ENCODE results near the gene VWA5B2.

The VWA5B2 gene

GRCh38 chr3:184238246-184238818 is 8.9 kb downstream of the VWA5B2 start:
- in situ Hi-C loops (cut with MboI; ENCODE audit: low sequenced_read_pairs, unreplicated experiment): loop anchor here (25.0 kb wide), 1 partner anchor 351 kb away; the partner anchor contains the start of gene PARL
- no peak for DNase-seq (ENCODE audit: low spot score)
- no peak for TF ChIP-seq CTCF (IDR thresholded peaks at IDR 0.05; ENCODE audit: borderline replicate concordance, control extremely low read depth, extremely low read depth, insufficient read depth, missing control alignments)

- no peak for TF ChIP-seq CTCF (IDR thresholded peaks at IDR 0.05; ENCODE audit: borderline replicate concordance, control extremely low read depth, extremely low read depth, insufficient read depth, missing control alignments)
- DNase-seq (ENCODE audit: low spot score): no peak
- in situ Hi-C loops (cut with MboI; ENCODE audit: low sequenced_read_pairs, unreplicated experiment): loop anchor here (25.0 kb wide), 1 partner anchor 352 kb away; the partner anchor contains the start of gene PARL
These were observed 9.8 kb downstream of the VWA5B2 start for GRCh38 chr3:184239221-184239620.

- TF ChIP-seq CTCF (IDR thresholded peaks at IDR 0.05; ENCODE audit: borderline replicate concordance, control extremely low read depth, extremely low read depth, insufficient read depth, missing control alignments): no peak
- in situ Hi-C loops (cut with MboI; ENCODE audit: low sequenced_read_pairs, unreplicated experiment): loop anchor here (25.0 kb wide), 1 partner anchor 352 kb away; the partner anchor contains the start of gene PARL
- DNase-seq (ENCODE audit: low spot score): no peak
These were observed 10.3 kb downstream of the VWA5B2 start for GRCh38 chr3:184239708-184240107.

- TF ChIP-seq CTCF (IDR thresholded peaks at IDR 0.05; ENCODE audit: borderline replicate concordance, control extremely low read depth, extremely low read depth, insufficient read depth, missing control alignments): no peak
- DNase-seq (ENCODE audit: low spot score): peak; percentile 48
- in situ Hi-C loops (cut with MboI; ENCODE audit: low sequenced_read_pairs, unreplicated experiment): loop anchor here (25.0 kb wide), 1 partner anchor 353 kb away; the partner anchor contains the start of gene PARL
These were observed 11.2 kb downstream of the VWA5B2 start for GRCh38 chr3:184240384-184241140.

GRCh38 chr3:184241141-184241446 is 11.7 kb downstream of the VWA5B2 start:
- DNase-seq (ENCODE audit: low spot score): no peak
- in situ Hi-C loops (cut with MboI; ENCODE audit: low sequenced_read_pairs, unreplicated experiment): loop anchor here (25.0 kb wide), 1 partner anchor 354 kb away; the partner anchor contains the start of gene PARL
- no peak for TF ChIP-seq CTCF (IDR thresholded peaks at IDR 0.05; ENCODE audit: borderline replicate concordance, control extremely low read depth, extremely low read depth, insufficient read depth, missing control alignments)

GRCh38 chr3:184241447-184242296 is 12.3 kb downstream of the VWA5B2 start:
- peak; percentile 59 for DNase-seq (ENCODE audit: low spot score)
- peak; percentile 56 for TF ChIP-seq CTCF (IDR thresholded peaks at IDR 0.05; ENCODE audit: borderline replicate concordance, control extremely low read depth, extremely low read depth, insufficient read depth, missing control alignments)
- in situ Hi-C loops (cut with MboI; ENCODE audit: low sequenced_read_pairs, unreplicated experiment): loop anchor here (25.0 kb wide), 1 partner anchor 354 kb away; the partner anchor contains the start of gene PARL
